K562 (cell line): ENCODE data around the gene BTD. TPM values are rescaled to one million over a fixed set of nuclear protein-coding genes. Genes with fewer than 3 reads are reported as not detected.

ENCODE experiments used
- ATF2 ChIP-seq: sonication (generic); formaldehyde crosslinking; IDR thresholded peaks from 2 replicates; pipeline ENCODE4 v1.8.1; 2022; ENCODE audit warnings: missing genetic modification reagents
- CCAR2 ChIP-seq: fragments of 200-400 bp; formaldehyde crosslinking; IDR thresholded peaks from 2 replicates; pipeline ENCODE4 v1.6.1; 2017; ENCODE audit warnings: mild to moderate bottlenecking, low read depth, low read length
- CEBPZ ChIP-seq: fragments of 150-350 bp; IDR thresholded peaks from 2 replicates; pipeline ENCODE4 v1.6.1; 2014; ENCODE audit warnings: low read depth, mild to moderate bottlenecking, low read length, borderline replicate concordance
- HNRNPLL ChIP-seq: fragments of 200-400 bp; formaldehyde crosslinking; IDR thresholded peaks from 2 replicates; pipeline ENCODE4 v1.6.1; 2017; ENCODE audit warnings: low read length, low read depth, mild to moderate bottlenecking; ENCODE audit not compliant: poor library complexity, severe bottlenecking
- KHSRP ChIP-seq: fragments of 450-650 bp; IDR thresholded peaks from 2 replicates; pipeline ENCODE4 v1.6.1; 2017
- LARP7 ChIP-seq: fragments of 450-650 bp; IDR thresholded peaks from 2 replicates; pipeline ENCODE4 v1.6.1; 2016
- LEF1 ChIP-seq: fragments of 450-650 bp; IDR thresholded peaks from 2 replicates; pipeline ENCODE4 v1.6.1; 2016; ENCODE audit warnings: mild to moderate bottlenecking
- MXD1 ChIP-seq: fragments of 250-450 bp; sonication (Bioruptor Pico); IDR thresholded peaks from 2 replicates; pipeline ENCODE4 v1.8.0; 2021; ENCODE audit warnings: borderline replicate concordance, mild to moderate bottlenecking, moderate library complexity; ENCODE audit not compliant: poor library complexity, severe bottlenecking
- PYGO2 ChIP-seq: fragments of 450-650 bp; IDR thresholded peaks from 2 replicates; pipeline ENCODE4 v1.6.1; 2016; ENCODE audit warnings: mild to moderate bottlenecking, missing genetic modification characterization, moderate library complexity, missing compliant biosample characterization
- SNRNP70 ChIP-seq: fragments of 200-400 bp; formaldehyde crosslinking; optimal IDR thresholded peaks from 2 replicates; pipeline ENCODE3; 2017; ENCODE audit warnings: low read depth, low read length
- SPI1 ChIP-seq: IDR thresholded peaks from 2 replicates; pipeline ENCODE4 v1.6.1; 2011; ENCODE audit warnings: low read depth, low read length, control low read depth, borderline replicate concordance
- TEAD2 ChIP-seq: fragments of 450-650 bp; IDR thresholded peaks from 2 replicates; pipeline ENCODE4 v1.6.1; 2016; ENCODE audit warnings: missing genetic modification characterization, control low read depth, missing compliant biosample characterization
- YBX1 ChIP-seq: fragments of 450-650 bp; IDR thresholded peaks from 2 replicates; pipeline ENCODE4 v1.7.1; 2016; ENCODE audit warnings: mild to moderate bottlenecking
- ZBTB12 ChIP-seq: fragments of 250-450 bp; sonication (Bioruptor Pico); IDR thresholded peaks from 2 replicates; pipeline ENCODE4 v1.4.0; 2020
- ZFP91 ChIP-seq: sonication (generic); formaldehyde crosslinking; IDR thresholded peaks from 2 replicates; pipeline ENCODE4 v1.8.0; 2022; ENCODE audit warnings: mild to moderate bottlenecking, missing genetic modification reagents
- ZNF274 ChIP-seq: IDR thresholded peaks from 2 replicates; pipeline ENCODE4 v1.6.1; 2011; ENCODE audit warnings: low read depth, mild to moderate bottlenecking, low read length, moderate library complexity, borderline replicate concordance
- ZNF639 ChIP-seq, 2 experiments: fragments of 200-800 bp in 1 of 2; sonication (Bioruptor generic) in 1 of 2; sonication (generic) in 1 of 2; formaldehyde crosslinking in 1 of 2; IDR thresholded peaks in 1 of 2; conservative IDR thresholded peaks in 1 of 2; 2 replicates each; pipeline versions ENCODE4 v1.5.0 to v1.6.1; 2016 to 2020; ENCODE audit warnings: missing compliant biosample characterization in 1 of 2, missing genetic modification characterization in 1 of 2, missing genetic modification reagents in 1 of 2
- ZNF778 ChIP-seq: fragments of 450-650 bp; formaldehyde crosslinking; IDR thresholded peaks from 2 replicates; pipeline ENCODE4 v1.4.0; 2020; ENCODE audit warnings: mild to moderate bottlenecking, moderate library complexity
- polyA plus RNA-seq, 8 experiments: library from polyadenylated mRNA; depleted of rRNA in 4 of 8; stranded (reverse) in 5 of 8; unstranded in 3 of 8; fragments of >200 nt; fragmentation: Nextera tagmentation in 2 of 8; fragmentation: Illumina TruSeq in 1 of 8; extraction: Ambion mirVana in 2 of 8; extraction: Trizol in 1 of 8; gene quantifications; 2 replicates each; pipeline versions ENCODE4 v1.2.1 to v1.2.3, GENCODE V29; 2011 to 2014; ENCODE audit warnings: inconsistent platforms in 1 of 8, missing spikeins in 1 of 8
- total RNA-seq, 7 experiments: library from RNA; depleted of rRNA in 6 of 7; stranded (reverse); fragments of >200 nt in 6 of 7; fragmentation: Illumina TruSeq in 2 of 7; extraction: Trizol in 2 of 7; gene quantifications; 2 replicates each; pipeline versions ENCODE4 v1.2.1 to v1.2.3, GENCODE V29; 2011 to 2021; ENCODE audit warnings: low replicate concordance in 1 of 7

Gene BTD
- total and polyA plus RNA-seq, 9 of the 15 experiments (the other 6 are each of a cell fraction or from before 2014, with no cell fraction given): 6.6 to 26.2 (median 10.6) TPM

GRCh38 chr3:15591928-15592327, 9.6 kb upstream of the BTD start (continued):
- TF ChIP-seq LEF1 (no peak), YBX1 (no peak), CEBPZ (no peak), SPI1 (no peak), ZNF778 (no peak), ATF2 (CRISPR knock-in tag) (no peak), ZFP91 (CRISPR knock-in tag) (no peak), SNRNP70 (no peak), HNRNPLL (no peak), MXD1 (CRISPR knock-in tag) (peak; percentile 61), KHSRP (no peak), ZNF639 (CRISPR knock-in tag; conservative IDR thresholded peaks at IDR 0.05 in 1 of 2, IDR thresholded peaks at IDR 0.05 in 1 of 2) (no peak), LARP7 (no peak), PYGO2 (no peak), CCAR2 (no peak), TEAD2 (tag) (no peak), ZNF274 (no peak), ZBTB12 (CRISPR knock-in tag) (no peak)
